SK-N-MC (cell line): ENCODE measurements around the gene KPNA4.

Source experiments
- DNase-seq: peaks from one replicate; pipeline ENCODE4 v3.0.0-alpha.2; 2011; ENCODE audit warnings: low read depth, low spot score
- H3K27ac ChIP-seq: fragments of 200-600 bp; sonication (generic); 2 replicates; pipeline ENCODE4 v1.5.1; 2016; ENCODE audit warnings: mixed run types
- H3K36me3 ChIP-seq: fragments of 200-600 bp; sonication (generic); 2 replicates; pipeline ENCODE4 v1.6.1; 2017; ENCODE audit warnings: antibody characterized with exemption, low read length, mixed read lengths; ENCODE audit not compliant: insufficient read depth
- H3K4me3 ChIP-seq: fragments of 200-600 bp; sonication (generic); 2 replicates; pipeline ENCODE4 v1.5.1; 2016
- H3K9ac ChIP-seq: fragments of 200-600 bp; sonication (generic); 2 replicates; pipeline ENCODE4 v1.8.0; 2017; ENCODE audit warnings: mixed run types, mixed read lengths; ENCODE audit not compliant: insufficient read length
- H3K9me3 ChIP-seq: fragments of 200-600 bp; sonication (generic); 2 replicates; pipeline ENCODE4 v1.6.1; 2017; ENCODE audit warnings: low read depth, mild to moderate bottlenecking, antibody characterized with exemption, low read length, moderate library complexity, mixed read lengths
- EZH2 ChIP-seq: fragments of 200-600 bp; sonication (generic); IDR thresholded peaks from one replicate; pipeline ENCODE4 v1.6.1; 2017; ENCODE audit warnings: antibody characterized with exemption
- FOXP2 ChIP-seq: optimal IDR thresholded peaks from 2 replicates; pipeline ENCODE3; 2011; ENCODE audit warnings: mild to moderate bottlenecking, moderate library complexity; ENCODE audit not compliant: insufficient read depth; ENCODE audit errors: extremely low read length, control extremely low read depth
- POLR2AphosphoS5 ChIP-seq: IDR thresholded peaks from 2 replicates; pipeline ENCODE4 v1.6.1; 2012; ENCODE audit warnings: mild to moderate bottlenecking, low read depth, low read length, borderline replicate concordance

Gene KPNA4

DNA sequence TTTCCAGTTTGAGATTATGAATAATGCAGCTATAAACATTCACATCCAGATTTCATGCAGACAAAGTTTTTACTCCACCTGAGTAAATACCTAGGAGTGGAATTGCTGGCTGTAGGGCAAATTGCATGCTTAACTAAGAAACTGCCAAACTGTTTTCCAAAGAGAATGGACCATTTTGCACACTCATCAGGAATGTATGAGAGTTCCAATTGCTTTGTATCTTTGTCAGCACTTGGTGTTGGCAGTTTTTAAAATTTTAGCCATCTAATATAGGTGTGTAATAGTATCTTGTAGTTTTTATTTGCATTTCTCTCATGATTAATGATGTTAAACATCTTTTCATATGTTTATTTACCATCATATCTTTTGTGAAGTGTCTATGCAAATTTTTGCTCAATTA, 75.2 kb downstream of the KPNA4 start:
- H3K9me3 ChIP-seq, result peaks cover 7% of the 10 kb centered on the region; the same call in 1 of the 2 replicates
- H3K27ac ChIP-seq, result no peak overlapping the region
- TF ChIP-seq EZH2 (no peak), FOXP2 (no peak), POLR2AphosphoS5 (no peak)
- no peak for DNase-seq
- no peak overlapping the region for H3K9ac ChIP-seq
- H3K4me3 ChIP-seq, result no peak overlapping the region
- H3K36me3 ChIP-seq, result no peaks in the 10 kb centered on the region

DNA sequence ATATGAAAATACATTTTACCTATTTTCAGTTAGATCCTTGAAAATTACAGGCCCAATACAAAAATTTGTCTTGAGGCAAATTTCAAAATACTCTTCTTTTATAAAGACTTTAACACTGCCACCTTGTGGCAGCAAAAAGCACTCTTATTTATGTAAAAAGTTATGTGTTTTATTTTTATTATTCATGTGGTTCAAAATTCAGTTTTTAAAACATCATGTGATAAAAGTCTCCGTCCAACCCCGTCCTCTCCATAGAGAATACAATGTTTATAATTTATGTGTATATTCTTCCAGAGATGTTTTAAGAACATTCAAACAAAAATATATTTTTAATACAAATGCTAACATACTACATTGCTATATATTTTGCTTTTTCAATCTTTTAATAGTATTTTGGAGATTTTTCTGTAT, 78.9 kb downstream of the KPNA4 start:
- Histone ChIP-seq H3K36me3 (no peaks in the 10 kb centered on the region), H3K9ac (no peak overlapping the region), H3K9me3 (peaks cover 7% of the 10 kb centered on the region; the same call in 1 of the 2 replicates), H3K4me3 (no peak overlapping the region), H3K27ac (no peak overlapping the region)
- DNase-seq, result peak; percentile 28
- TF ChIP-seq EZH2 (no peak), POLR2AphosphoS5 (no peak), FOXP2 (no peak)

DNA sequence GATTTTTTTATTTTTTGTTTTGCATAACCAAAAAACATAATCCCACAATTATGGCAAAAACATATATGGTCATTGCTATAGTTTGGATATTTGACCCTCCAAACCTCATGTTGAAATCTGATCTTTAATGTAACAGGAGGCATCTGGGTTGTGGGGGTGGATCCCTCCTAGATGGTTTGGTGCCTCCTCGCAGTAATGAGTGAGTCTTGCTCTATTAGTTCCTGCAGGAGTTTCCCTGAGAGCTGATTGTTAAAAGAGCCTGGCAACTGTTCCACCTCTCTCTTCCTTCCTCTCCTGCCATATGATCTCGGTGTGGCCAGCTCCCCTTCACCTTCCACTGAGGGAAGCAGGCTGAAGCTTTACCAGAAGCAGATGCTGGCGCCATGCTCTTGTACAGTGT, 82.6 kb downstream of the KPNA4 start:
- DNase-seq, result no peak
- H3K9me3 ChIP-seq, result no peaks in the 10 kb centered on the region
- no peaks in the 10 kb centered on the region for H3K36me3 ChIP-seq
- no peak for TF ChIP-seq FOXP2
- no peak for TF ChIP-seq POLR2AphosphoS5
- no peak for TF ChIP-seq EZH2
- no peak overlapping the region for H3K9ac ChIP-seq
- H3K4me3 ChIP-seq, result no peak overlapping the region
- no peak overlapping the region for H3K27ac ChIP-seq

DNA sequence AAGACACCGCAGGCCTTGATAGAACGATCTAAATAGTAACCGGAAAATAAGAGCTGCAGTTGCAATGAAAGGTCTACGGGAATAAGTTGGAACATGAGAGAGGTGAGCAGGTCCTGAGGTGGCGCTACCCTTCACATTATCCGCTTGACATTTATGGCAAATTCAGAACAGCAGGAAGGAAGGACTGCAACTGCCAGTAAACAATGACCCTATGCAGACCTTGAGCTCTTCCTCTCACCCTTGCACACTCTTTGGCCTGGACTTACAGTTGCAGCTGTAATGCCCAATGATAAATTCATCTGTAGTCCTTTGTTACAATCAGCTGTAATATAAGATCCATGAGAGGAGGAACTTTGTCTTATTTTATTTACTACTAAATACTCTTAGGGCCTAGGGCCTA, 83.5 kb downstream of the KPNA4 start:
- DNase-seq, result no peak
- H3K9me3 ChIP-seq, result no peaks in the 10 kb centered on the region
- H3K36me3 ChIP-seq, result no peaks in the 10 kb centered on the region
- H3K27ac ChIP-seq, result no peak overlapping the region
- H3K9ac ChIP-seq, result no peak overlapping the region
- no peak for TF ChIP-seq FOXP2
- no peak for TF ChIP-seq POLR2AphosphoS5
- TF ChIP-seq EZH2, result no peak
- no peak overlapping the region for H3K4me3 ChIP-seq

DNA sequence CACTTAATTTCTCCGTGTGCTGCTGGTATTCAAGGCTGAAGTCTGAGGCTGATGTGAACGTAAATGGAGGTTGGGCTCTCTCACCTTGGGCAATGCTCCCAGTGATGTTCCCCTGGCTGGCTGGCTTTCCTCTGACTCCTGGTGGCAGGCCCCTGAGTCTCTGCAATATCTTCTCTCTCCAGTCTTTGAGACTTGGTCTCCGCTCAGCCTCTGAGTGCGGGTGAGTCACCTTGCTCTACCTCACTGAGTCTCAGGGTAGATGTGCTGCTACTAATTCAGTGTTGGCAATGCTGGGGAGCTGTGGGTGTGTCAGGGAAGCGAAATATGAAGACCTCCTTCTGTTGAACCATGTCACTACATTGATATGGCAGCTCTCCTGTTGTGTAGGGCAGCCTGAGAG, 84.4 kb downstream of the KPNA4 start:
- H3K36me3 ChIP-seq, result no peaks in the 10 kb centered on the region
- TF ChIP-seq FOXP2, result no peak
- TF ChIP-seq EZH2, result no peak
- TF ChIP-seq POLR2AphosphoS5, result no peak
- H3K27ac ChIP-seq, result no peak overlapping the region
- no peaks in the 10 kb centered on the region for H3K9me3 ChIP-seq
- H3K4me3 ChIP-seq, result no peak overlapping the region
- DNase-seq, result no peak
- no peak overlapping the region for H3K9ac ChIP-seq

DNA sequence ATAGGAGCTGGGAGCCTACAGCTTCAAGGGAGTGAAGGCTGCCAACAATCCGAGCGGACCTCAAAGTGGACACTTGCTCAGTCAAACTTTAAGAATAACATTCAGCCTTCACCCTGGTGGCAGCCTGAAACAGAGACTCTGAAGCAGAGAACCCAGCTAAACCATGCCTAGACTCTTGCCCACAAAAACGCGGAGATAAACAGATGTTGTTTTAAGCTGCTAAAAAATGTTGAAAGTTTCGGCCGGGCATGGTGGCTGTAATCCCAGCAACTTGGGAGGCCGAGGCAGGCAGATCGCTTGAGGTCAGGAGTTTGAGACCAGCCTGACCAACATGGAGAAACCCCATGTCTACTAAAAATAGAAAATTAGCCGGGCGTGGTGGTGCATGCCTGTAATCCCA, 86.0 kb downstream of the KPNA4 start:
- TF ChIP-seq FOXP2, result no peak
- TF ChIP-seq POLR2AphosphoS5, result no peak
- TF ChIP-seq EZH2, result no peak
- DNase-seq, result no peak
- no peaks in the 10 kb centered on the region for H3K9me3 ChIP-seq

DNA sequence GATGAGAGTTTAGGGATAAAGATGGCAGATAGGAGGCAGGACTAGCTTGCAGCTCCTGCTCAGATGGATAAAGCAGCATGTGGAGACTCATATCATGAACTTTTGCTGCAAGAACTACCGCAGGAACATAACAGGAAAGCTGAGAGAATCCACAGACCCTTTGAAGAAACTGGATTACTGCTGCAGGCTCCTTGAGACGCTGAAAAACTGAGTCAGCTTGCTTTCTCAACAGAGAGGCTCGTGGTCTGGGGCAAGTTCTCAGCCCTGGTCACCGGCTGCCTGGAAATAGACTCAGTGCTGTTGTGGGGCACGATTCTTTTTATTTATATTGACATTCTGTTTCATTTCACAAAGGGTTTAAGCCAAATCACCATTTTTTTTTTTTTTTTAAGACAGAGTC, 87.0 kb downstream of the KPNA4 start:
- TF ChIP-seq FOXP2, result no peak

More for the DNA sequence above, 86.0 kb downstream of the KPNA4 start:
- Histone ChIP-seq H3K36me3 (no peaks in the 10 kb centered on the region), H3K4me3 (no peak overlapping the region), H3K27ac (no peak overlapping the region), H3K9ac (no peak overlapping the region)

DNA sequence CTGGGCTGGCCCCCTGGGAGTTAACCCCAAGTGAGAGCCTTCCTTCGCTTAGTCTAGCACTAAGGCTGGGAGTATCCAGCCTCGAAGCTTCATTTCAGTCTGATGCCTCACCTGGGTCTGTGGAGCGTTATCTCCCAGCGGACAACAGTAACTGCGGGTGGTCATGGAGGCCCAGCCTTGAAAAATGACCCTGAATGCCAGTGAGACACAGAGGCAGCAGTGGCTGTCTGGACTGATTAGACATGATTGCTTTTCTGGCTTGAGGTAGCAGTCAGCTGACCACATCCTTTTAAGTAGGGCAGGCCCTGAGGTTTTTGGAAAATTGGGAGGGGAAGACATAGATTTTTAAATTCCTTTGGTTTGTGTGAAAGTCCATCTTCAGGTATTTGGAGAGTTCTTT, 87.6 kb downstream of the KPNA4 start:
- DNase-seq, result no peak
- H3K9ac ChIP-seq, result no peak overlapping the region
- TF ChIP-seq EZH2 (no peak), POLR2AphosphoS5 (no peak), FOXP2 (no peak)
- H3K36me3 ChIP-seq, result no peaks in the 10 kb centered on the region
- H3K27ac ChIP-seq, result no peak overlapping the region
- H3K4me3 ChIP-seq, result no peak overlapping the region
- H3K9me3 ChIP-seq, result no peaks in the 10 kb centered on the region

More for the DNA sequence above, 87.0 kb downstream of the KPNA4 start:
- Histone ChIP-seq H3K9ac (no peak overlapping the region), H3K9me3 (no peaks in the 10 kb centered on the region), H3K27ac (no peak overlapping the region), H3K4me3 (no peak overlapping the region), H3K36me3 (no peaks in the 10 kb centered on the region)
- no peak for DNase-seq

DNA sequence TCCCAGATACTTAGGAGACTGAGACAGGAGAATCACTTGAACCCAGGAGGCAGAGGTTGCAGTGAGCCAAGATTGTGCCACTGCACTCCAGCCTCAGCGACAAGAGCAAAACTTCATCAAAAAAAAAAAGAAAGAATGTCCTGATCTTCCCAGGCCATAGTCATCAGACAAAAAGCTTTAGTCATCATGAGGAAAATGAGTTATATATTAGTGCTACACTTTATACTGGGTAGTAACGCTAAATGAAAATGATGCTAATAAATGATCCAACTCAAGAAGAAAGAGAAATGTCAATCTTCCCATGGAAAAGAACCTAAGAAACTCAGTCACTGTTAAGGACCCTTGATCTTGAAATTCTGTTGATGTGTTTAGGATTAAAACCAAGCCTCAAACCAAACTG, 89.5 kb downstream of the KPNA4 start:
- Histone ChIP-seq H3K4me3 (no peak overlapping the region), H3K9ac (no peak overlapping the region), H3K36me3 (no peaks in the 10 kb centered on the region), H3K9me3 (no peaks in the 10 kb centered on the region), H3K27ac (no peak overlapping the region)
- no peak for DNase-seq
- TF ChIP-seq POLR2AphosphoS5, result no peak

DNA sequence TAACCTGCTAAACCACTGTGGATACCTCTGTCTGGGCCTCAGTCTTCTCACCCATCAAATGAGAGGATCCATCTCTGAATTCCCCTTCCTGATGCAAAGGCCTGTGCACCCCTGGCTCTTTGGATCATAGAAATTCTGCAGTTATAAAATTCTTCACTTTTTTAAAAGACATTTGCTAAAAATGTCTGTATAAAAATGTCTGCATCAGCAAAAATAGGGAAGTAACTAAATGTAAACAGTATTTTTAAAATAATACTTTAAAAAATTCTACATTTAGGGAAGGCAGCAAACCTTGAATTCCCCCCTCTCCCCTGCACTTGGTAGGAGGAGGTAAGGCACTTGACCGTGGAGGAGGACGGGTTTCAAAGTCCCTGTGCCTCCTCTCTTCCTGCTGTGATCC, 90.2 kb downstream of the KPNA4 start:
- Histone ChIP-seq H3K27ac (no peak overlapping the region), H3K9ac (no peak overlapping the region), H3K9me3 (no peaks in the 10 kb centered on the region), H3K36me3 (no peaks in the 10 kb centered on the region), H3K4me3 (no peak overlapping the region)
- DNase-seq, result no peak
- TF ChIP-seq POLR2AphosphoS5, result no peak
